Measurements from ENCODE around the gene HDAC8. TPM values are rescaled to one million over a fixed set of nuclear protein-coding genes. Genes with fewer than 3 reads are reported as not detected.

HDAC8 gene
- total and polyA plus RNA-seq, 9 of the 15 experiments (the other 6 are each of a cell fraction or from before 2014, with no cell fraction given) = 18.9 to 53.8 (median 28.7) TPM

GRCh38 chrX:72461288-72461687 lies 111.4 kb downstream of the HDAC8 start:
- ChIA-PET POLR2A (no interaction called here), CTCF (ENCODE audit: low intra/inter-chr PET ratio) (no interaction called here)
- peaks cover 0 to 4% of the 10 kb centered on the region in 2 experiments; a peak in 2 of 5 replicates for H3K4me1 ChIP-seq (replicated peaks in 1 of 2; ENCODE audit: control insufficient read depth in 2 of 2, insufficient read depth in 2 of 2, low read length in 2 of 2)
- peaks cover 5% of the 10 kb centered on the region; the same call in 1 of the 3 replicates for H3K36me3 ChIP-seq (ENCODE audit: control insufficient read depth, insufficient read depth, low read length)
- no peak for DNase-seq (ENCODE audit: extremely low read depth in 1 of 4, low spot score in 3 of 4)
- no peak for FAIRE-seq
- H3K9me3 ChIP-seq (replicated peaks; ENCODE audit: control insufficient read depth, insufficient read depth, low read depth, low read length) = no peaks in the 10 kb centered on the region
- intact Hi-C loops (cut with micrococcal nuclease) = no loop called here
- H3K27me3 ChIP-seq (ENCODE audit: control insufficient read depth in 2 of 2, insufficient read depth in 2 of 2, low read length in 2 of 2) = no peaks in the 10 kb centered on the region
- H3K9ac ChIP-seq (ENCODE audit: insufficient read depth in 1 of 2, low read depth in 2 of 2, low read length in 2 of 2) = no peak overlapping the region
- no TSS peak for BruUV-seq (replicated peaks)
- no peaks in the 10 kb centered on the region for H3K9me1 ChIP-seq (ENCODE audit: control insufficient read depth, insufficient read depth, low read length)
- H3K79me2 ChIP-seq (ENCODE audit: control insufficient read depth, insufficient read depth, low read length) = no peaks in the 10 kb centered on the region
- H3K4me2 ChIP-seq (ENCODE audit: insufficient read depth, low read length) = no peak overlapping the region
- no peak overlapping the region for H2AFZ ChIP-seq (ENCODE audit: low read depth, low read length)
- in situ Hi-C loops (cut with MboI) = no loop called here
- H3K27ac ChIP-seq (ENCODE audit: extremely low read depth, low read depth, low read length) = no peak overlapping the region
- no peaks in the 10 kb centered on the region for H4K20me1 ChIP-seq (replicated peaks; ENCODE audit: control insufficient read depth, insufficient read depth, low read length)
- no peak overlapping the region for H3K4me3 ChIP-seq
- TF ChIP-seq ZNF263 (CRISPR knock-in tag; IDR thresholded peaks at IDR 0.05; ENCODE audit: borderline replicate concordance) (no peak), HMG20A (CRISPR knock-in tag; conservative IDR thresholded peaks at IDR 0.05) (no peak), KLF1 (tag; IDR thresholded peaks at IDR 0.05) (no peak)
- no peak for ATAC-seq
- WGBS (ENCODE audit: insufficient coverage, low coverage, missing lambda C conversion rate) = 44% methylated on average over 2 of the region's 2 CpGs

GRCh38 chrX:72460715-72461114 lies 111.9 kb downstream of the HDAC8 start:
- Histone ChIP-seq H3K27me3 (ENCODE audit: control insufficient read depth in 2 of 2, insufficient read depth in 2 of 2, low read length in 2 of 2) (no peaks in the 10 kb centered on the region), H4K20me1 (replicated peaks; ENCODE audit: control insufficient read depth, insufficient read depth, low read length) (no peaks in the 10 kb centered on the region), H3K79me2 (ENCODE audit: control insufficient read depth, insufficient read depth, low read length) (no peaks in the 10 kb centered on the region), H2AFZ (ENCODE audit: low read depth, low read length) (no peak overlapping the region), H3K9me1 (ENCODE audit: control insufficient read depth, insufficient read depth, low read length) (no peaks in the 10 kb centered on the region), H3K4me3 (no peak overlapping the region), H3K9me3 (replicated peaks; ENCODE audit: control insufficient read depth, insufficient read depth, low read depth, low read length) (no peaks in the 10 kb centered on the region), H3K9ac (ENCODE audit: insufficient read depth in 1 of 2, low read depth in 2 of 2, low read length in 2 of 2) (no peak overlapping the region), H3K4me2 (ENCODE audit: insufficient read depth, low read length) (no peak overlapping the region), H3K27ac (ENCODE audit: extremely low read depth, low read depth, low read length) (no peak overlapping the region), H3K4me1 (replicated peaks in 1 of 2; ENCODE audit: control insufficient read depth in 2 of 2, insufficient read depth in 2 of 2, low read length in 2 of 2) (no peaks in the 10 kb centered on the region), H3K36me3 (ENCODE audit: control insufficient read depth, insufficient read depth, low read length) (peaks cover 5% of the 10 kb centered on the region; the same call in 1 of the 3 replicates)
- ChIA-PET CTCF (ENCODE audit: low intra/inter-chr PET ratio) (no interaction called here), POLR2A (no interaction called here)
- in situ Hi-C loops (cut with MboI) (no loop called here), intact Hi-C loops (cut with micrococcal nuclease) (no loop called here)
- WGBS (ENCODE audit: insufficient coverage, low coverage, missing lambda C conversion rate) = 86% methylated on average over 1 of the region's 1 CpG
- no TSS peak for BruUV-seq (replicated peaks)
- DNase-seq (ENCODE audit: extremely low read depth in 1 of 4, low spot score in 3 of 4) (no peak), ATAC-seq (no peak), FAIRE-seq (no peak)
- no peak for TF ChIP-seq SFPQ (IDR thresholded peaks at IDR 0.05; ENCODE audit: low read depth, low read length)
- peak; percentile 13; the same call in 1 of the 2 replicates for TF ChIP-seq ZNF316 (IDR thresholded peaks at IDR 0.05)
- TF ChIP-seq IRF9 (tag; IDR thresholded peaks at IDR 0.05) = no peak
